Left renal pelvis (tissue), 4 donors: Measurements from ENCODE around the gene RNPEPL1. TPM values are rescaled to one million over a fixed set of nuclear protein-coding genes. Genes with fewer than 3 reads are reported as not detected.

ENCODE experiments used
- DNase-seq, 4 donors: peaks; one replicate each; pipeline ENCODE4 v3.0.0-alpha.2; 2013; ENCODE audit warnings: low read depth in 4 of 4, low spot score in 3 of 4
- polyA plus RNA-seq, 4 donors: library from polyadenylated mRNA; unstranded; fragments of 120-200 nt; gene quantifications; one replicate each; pipeline ENCODE4 v1.2.1, GENCODE V29; 2013; ENCODE audit not compliant: insufficient read length in 4 of 4

RNPEPL1 gene
- polyA plus RNA-seq, 4 donors: 16.7 to 33.8 (median 25.1) TPM

DNA sequence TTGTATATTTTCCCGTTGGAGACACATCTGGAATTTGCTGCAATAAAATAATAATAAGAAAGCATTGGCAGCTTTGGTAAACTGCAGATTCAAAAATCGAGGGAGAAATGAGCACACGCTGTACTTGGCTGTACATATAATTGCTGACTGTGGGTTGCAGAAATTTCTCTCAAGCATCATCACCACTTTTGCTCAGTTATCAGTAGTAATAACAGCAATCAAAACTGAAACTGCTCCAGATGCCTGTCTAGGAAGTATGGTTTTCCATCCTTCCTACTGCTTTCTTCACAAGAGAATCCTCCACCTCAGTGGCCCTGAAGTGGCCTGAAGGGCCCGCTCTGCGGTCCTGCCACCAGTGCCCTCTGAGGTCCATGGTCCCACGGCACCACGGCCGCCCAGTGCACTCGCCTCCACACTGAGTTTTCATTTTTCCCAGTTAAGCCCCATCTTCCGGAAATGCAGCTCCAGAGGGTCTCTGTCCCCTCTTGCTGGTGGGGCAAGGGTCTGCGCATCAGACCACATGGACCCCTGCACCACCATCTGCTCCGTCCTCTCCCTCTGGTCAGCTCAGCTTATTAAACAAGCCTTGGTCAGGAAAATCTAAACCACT, 4.2 kb upstream of the RNPEPL1 start:
- DNase-seq: no peak

DNA sequence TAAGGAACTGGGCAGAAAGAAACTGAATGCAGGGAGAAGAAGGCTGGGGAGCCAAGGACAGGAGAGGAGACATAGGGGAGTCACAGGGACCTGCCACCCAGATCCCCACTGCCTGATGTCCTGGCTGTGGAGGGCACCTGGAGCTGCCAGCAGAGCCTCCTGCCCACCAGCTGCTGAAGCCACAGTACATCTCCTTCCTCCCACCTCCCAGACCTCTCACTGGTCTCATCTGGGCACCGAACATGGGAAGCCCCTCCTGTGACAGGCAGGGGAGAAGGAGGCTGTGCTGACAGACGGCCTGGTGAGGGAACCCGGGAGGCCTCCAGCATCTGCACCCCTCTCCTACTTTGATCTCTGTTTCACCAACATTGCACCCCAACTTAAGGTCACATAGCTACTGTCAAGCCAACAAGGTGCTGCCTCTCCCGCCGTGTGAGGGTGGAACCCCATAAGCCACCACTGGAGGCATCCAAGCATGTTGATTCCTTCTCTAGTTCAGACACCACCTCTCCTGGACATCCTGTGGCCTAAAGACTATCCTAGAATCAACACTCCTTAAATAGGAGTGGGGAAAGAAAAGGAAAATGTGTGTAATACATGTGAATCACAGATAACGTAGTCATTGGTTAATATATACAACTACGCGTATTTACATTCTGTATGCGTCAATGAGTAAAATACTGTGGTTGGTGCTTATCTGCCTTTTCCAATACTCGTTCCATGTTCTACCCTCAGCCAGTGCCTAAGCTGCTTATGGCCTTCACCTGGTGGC, 3.5 kb upstream of the RNPEPL1 start:
- DNase-seq: no peak

DNA sequence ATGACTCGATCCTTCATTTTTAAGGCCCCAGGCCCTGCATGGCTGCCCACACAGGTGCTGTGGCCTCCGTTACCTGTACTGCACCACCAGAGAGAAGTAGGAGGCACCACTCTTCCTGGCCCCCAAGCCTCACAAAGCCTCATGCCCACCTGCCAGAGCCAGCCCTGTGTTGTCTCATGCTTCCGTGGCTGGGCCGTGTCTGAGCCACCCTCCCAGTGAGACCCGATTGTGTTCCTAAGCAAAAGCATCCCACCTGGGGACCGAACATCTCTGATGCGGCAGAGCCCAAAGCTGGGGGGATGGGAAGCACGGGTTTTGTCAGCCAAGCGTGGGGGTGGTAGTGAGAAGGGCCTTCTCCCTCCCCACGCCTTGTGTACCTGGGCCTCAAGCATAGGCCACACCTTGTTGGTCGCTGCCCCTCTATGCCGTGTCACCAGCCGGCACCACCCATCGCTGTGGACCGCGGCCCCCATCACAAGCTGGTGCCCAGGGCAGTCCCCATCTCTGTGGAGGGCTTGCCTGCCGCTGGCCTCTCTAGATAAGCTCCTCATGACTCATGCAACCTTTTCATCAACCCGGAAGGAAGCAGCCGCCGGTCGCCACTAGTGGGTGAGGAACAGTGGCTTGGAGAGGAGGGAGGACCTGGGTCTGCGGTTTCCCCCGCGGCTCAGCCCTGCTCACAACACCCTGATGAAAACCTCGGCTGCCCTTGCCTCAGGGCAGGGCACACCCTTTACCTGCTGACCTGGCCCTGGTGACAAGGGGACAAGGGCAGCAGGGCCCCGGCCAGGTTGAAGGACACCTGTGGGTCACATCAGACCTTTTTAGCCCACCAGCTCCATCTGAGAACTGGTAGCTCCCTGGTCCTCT, 2.7 kb upstream of the RNPEPL1 start:
- no peak for DNase-seq

DNA sequence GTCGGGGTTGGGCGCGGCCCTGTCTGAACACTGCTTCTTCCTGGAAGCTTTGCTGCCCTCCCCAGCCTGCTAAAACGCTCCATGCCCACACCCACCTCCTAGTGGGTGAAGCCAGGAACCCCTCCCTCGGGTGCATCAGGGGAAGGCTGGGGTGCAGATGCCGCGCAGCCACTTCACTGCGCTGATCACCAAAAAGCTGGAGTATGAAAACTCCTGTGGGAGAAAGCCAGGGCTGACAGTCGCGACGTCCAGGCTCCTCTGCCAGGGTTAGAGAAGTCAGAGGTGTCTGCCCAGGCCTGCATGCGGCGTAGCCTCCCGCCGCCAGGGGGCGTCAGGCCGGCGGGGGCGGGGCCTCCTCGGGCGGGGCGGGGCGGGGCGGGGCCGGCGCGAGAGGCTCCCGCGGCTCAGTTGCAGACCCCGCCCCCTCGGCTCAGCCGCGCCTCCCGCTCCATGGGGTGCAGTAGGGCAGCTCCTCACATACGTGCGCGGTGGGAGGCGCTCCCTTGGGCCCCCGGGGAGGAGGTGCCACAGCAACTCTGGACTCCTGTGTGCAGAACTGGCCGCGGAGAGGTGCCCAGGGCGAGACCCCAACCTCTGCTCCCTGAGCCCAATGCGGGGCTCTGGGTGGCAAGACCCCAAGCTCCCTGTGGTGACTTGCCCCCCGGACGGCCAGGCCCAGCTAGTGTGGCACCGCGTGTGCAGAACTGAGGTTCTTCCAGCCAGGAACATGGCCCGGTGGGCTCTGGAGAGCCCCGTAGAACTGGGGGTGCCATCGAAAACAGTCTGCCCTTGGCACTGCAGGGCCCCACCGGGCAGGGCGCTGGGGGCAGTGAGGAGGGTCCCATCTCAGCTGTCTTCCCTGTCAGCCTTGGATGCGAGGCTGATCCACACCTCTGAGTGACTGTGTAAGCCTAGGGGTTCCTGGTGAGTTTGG, 1.8 kb upstream of the RNPEPL1 start:
- no peak for DNase-seq

GRCh38 chr2:240567137-240567871, 980 bp upstream of the RNPEPL1 start:
- no peak for DNase-seq

DNA sequence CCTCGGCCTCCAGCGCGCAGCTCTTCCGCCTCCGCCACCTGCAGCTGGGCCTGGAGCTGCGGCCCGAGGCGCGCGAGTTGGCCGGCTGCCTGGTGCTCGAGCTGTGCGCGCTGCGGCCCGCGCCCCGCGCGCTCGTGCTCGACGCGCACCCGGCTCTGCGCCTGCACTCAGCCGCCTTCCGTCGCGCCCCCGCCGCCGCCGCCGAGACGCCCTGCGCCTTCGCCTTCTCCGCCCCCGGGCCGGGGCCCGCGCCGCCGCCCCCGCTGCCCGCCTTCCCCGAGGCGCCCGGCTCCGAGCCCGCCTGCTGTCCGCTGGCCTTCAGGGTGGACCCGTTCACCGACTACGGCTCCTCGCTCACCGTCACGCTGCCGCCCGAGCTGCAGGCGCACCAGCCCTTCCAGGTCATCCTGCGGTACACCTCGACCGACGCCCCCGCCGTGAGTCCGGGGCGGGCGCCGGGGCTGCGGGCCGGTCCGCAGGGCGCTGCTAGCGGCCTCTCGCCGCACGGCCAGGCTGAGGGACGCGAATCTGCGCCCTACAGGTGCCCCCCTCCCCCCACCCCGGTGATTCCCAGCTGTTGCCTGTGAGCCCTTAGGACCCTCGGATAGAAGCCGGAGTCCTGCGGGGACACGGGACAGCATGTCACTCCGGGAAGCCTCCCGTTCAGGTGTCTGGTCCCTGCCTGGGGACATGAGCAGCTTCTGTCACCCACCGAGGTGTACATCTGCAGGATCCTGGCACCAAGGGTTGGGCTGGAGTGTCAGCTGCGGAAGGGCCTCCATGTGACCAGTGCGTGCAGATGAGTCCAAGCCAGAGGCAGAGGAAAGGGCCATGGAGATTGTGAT, 616 bp downstream of the RNPEPL1 start:
- DNase-seq: no peak

GRCh38 chr2:240569523-240569997, 1.3 kb downstream of the RNPEPL1 start:
- no peak for DNase-seq

DNA sequence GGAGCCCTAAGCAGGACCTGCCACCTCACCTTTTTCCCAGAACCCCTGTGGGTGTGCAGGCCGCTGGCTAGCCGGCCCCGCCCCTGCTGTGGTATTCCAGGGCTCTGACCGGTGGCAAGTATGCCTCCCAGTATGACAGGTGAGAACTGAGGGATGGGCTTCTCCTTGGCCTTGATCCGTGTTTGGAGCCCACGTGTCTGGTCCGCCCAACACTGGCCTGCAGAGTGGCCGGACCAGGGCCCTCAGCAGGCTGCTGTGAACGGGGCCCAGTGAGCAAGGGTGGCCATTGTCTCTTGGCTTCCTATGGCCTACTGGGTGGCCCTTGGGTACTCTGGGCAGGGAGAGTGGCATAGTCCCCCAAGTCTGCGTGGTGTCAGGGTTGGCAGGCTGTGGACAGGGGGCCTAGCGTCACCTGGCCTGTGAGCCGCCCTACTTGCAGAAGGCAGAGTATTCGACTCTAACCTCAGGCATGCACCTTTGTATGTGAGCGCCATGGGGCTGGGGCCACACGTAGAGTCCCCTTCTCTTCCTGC, 1.8 kb downstream of the RNPEPL1 start:
- no peak for DNase-seq

DNA sequence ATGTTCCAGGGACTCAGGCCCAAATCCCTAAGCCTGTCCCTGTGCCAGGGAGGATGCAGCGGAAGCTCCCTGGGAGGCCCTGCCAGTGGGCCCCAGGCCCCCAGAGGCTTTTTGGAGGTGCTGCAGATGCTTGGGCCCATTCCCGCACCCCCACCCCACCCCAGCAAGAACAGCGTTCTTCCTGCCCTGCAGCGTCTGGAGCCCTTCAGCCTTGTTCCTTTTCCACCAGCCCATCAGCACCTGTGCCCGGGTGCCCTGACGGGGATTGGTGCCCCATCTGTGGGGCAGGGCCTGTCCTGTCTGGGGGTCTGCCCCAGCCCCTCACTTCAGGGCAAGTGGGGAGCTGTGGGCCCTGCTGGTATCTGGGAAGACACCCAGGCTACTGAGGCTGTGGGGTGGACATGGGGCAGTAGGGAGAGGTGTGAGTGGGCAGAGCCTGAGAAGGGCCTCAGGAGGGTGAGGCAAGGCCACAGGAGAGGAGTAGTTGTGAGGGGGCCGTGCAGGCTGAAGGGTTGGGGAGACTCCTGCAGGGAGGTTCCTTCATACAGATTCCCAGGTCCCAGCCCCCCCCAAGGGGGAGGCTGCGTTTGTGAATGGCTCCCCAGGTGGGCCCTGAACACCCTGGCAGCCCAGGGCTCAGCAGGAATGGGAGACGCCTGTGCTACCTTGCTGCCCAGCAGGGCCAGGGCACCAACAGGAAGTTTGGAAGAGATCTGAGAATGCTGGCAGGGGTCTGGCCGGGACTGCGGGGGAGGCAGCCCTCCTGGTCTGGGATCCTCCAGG, 2.4 kb downstream of the RNPEPL1 start:
- no peak for DNase-seq

- no peak for DNase-seq
These were observed 3.2 kb downstream of the RNPEPL1 start for GRCh38 chr2:240571314-240571973.

DNA sequence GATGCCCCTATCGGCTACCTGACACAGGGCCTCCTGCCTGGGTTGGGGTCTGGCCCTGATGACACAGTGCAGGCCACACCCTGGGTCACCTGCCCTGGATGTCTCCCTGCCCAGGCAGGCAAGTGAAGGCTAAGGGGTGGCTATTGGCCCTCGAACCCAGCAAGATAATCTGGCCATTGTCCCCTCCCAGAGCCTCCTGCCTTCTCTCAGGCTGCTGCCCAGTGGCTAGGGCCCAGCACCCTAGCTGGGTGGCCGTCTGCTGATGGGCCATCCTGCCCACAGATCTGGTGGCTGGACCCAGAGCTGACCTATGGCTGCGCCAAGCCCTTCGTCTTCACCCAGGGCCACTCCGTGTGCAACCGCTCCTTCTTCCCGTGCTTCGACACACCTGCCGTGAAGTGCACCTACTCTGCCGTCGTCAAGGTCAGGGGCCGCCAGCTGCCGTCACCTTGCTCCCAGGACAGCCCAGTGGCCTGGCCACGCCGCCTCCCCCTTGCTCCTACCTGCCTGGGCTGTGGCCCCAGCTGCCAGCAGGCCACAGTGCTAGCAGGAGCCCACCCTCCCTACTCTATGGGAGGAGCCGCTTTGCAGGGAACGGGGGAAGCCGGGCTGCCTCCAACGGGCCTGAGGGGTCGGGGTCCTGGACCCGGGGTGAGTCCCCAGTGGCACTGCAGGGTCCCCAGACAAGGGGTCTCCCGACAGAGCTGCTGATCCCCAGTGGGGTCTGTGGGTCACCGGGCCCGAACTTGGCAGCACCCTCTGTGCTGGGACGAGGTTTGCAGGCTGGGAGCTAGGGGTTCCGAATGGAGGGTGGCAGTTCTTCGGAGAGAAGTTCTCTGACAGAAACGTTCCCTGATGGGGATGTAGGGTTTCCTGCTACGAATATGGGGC, 4.1 kb downstream of the RNPEPL1 start:
- DNase-seq: no peak

DNA sequence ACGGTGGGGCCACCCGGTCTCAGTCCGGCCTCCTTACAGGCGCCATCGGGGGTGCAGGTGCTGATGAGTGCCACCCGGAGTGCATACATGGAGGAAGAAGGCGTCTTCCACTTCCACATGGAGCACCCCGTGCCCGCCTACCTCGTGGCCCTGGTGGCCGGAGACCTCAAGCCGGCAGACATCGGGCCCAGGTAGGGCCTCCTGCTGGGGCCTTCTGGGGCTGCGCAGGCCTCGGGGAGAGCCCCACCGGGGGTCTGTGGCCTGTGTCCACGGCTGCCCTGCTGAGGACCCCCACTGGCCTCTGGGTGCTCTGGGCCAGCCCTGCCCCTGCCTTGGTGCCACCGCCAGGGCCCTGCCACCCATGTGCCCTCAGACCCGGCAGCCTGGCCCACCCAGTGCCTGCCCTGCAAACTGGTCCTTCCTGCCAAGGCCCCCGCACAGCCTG, 4.8 kb downstream of the RNPEPL1 start:
- no peak for DNase-seq

- DNase-seq: no peak
These were observed 5.5 kb downstream of the RNPEPL1 start for GRCh38 chr2:240573516-240574385.

GRCh38 chr2:240574386-240575100, 6.3 kb downstream of the RNPEPL1 start:
- DNase-seq: no peak
